GM18520 (cell line): ENCODE results near the gene PTCHD4.

Experiments used
- ATAC-seq: cut with Tn5 transposase; IDR thresholded peaks from one replicate; pipeline ENCODE4 v1.9.1; 2021; ENCODE audit not compliant: unreplicated experiment

PTCHD4 gene

GRCh38 chr6:48100588-48100895 is 10.5 kb downstream of the PTCHD4 start:
- no peak for ATAC-seq

GRCh38 chr6:48099713-48100587 is 11.0 kb downstream of the PTCHD4 start:
- ATAC-seq, result no peak

- ATAC-seq, result no peak
Observed at GRCh38 chr6:48098923-48099322, 12.1 kb downstream of the PTCHD4 start.

GRCh38 chr6:48092550-48093217 is 18.3 kb downstream of the PTCHD4 start:
- ATAC-seq, result no peak

- no peak for ATAC-seq
Observed at GRCh38 chr6:48090546-48090945, 20.5 kb downstream of the PTCHD4 start.

GRCh38 chr6:48087448-48087847 is 23.5 kb downstream of the PTCHD4 start:
- no peak for ATAC-seq

- no peak for ATAC-seq
Observed at GRCh38 chr6:48086187-48086586, 24.8 kb downstream of the PTCHD4 start.

- no peak for ATAC-seq
Observed at GRCh38 chr6:48085131-48085741, 25.8 kb downstream of the PTCHD4 start.

- no peak for ATAC-seq
Observed at GRCh38 chr6:48084201-48084600, 26.8 kb downstream of the PTCHD4 start.

GRCh38 chr6:48080227-48081009 is 30.6 kb downstream of the PTCHD4 start:
- no peak for ATAC-seq

GRCh38 chr6:48078120-48078519 is 32.9 kb downstream of the PTCHD4 start:
- ATAC-seq, result no peak

- ATAC-seq, result no peak
Observed at GRCh38 chr6:48075181-48075580, 35.8 kb downstream of the PTCHD4 start.

- ATAC-seq, result no peak
Observed at GRCh38 chr6:48073976-48074767, 36.8 kb downstream of the PTCHD4 start.

GRCh38 chr6:48071833-48072232 is 39.2 kb downstream of the PTCHD4 start:
- no peak for ATAC-seq

GRCh38 chr6:48069280-48069679 is 41.7 kb downstream of the PTCHD4 start:
- ATAC-seq, result no peak

GRCh38 chr6:48068278-48069251 is 42.4 kb downstream of the PTCHD4 start:
- ATAC-seq, result no peak

- no peak for ATAC-seq
Observed at GRCh38 chr6:48067886-48068277, 43.1 kb downstream of the PTCHD4 start.

- ATAC-seq, result no peak
Observed at GRCh38 chr6:48067148-48067712, 43.8 kb downstream of the PTCHD4 start.
